H1 (cell line): ENCODE measurements around the gene SMIM41. TPM values are rescaled to one million over a fixed set of nuclear protein-coding genes. Genes with fewer than 3 reads are reported as not detected.

Experiments
- CEBPB ChIP-seq: IDR thresholded peaks from 2 replicates; pipeline ENCODE4 v1.6.1; 2012; ENCODE audit warnings: low read depth, low read length
- EGR1 ChIP-seq: IDR thresholded peaks from 2 replicates; pipeline ENCODE4 v1.6.1; 2011; ENCODE audit warnings: low read depth, low read length, borderline replicate concordance
- GABPA ChIP-seq: IDR thresholded peaks from 2 replicates; pipeline ENCODE4 v1.6.1; 2011; ENCODE audit warnings: mild to moderate bottlenecking, low read length, moderate library complexity, borderline replicate concordance; ENCODE audit not compliant: insufficient read depth
- POU5F1 ChIP-seq: IDR thresholded peaks from 2 replicates; pipeline ENCODE4 v1.6.1; 2011; ENCODE audit warnings: low read depth, mild to moderate bottlenecking, low read length, moderate library complexity
- RFX5 ChIP-seq: IDR thresholded peaks from 2 replicates; pipeline ENCODE4 v1.6.1; 2011; ENCODE audit warnings: low read depth, low read length, improper control_type of control experiment, borderline replicate concordance
- RXRA ChIP-seq: IDR thresholded peaks from 2 replicates; pipeline ENCODE4 v1.6.1; 2011; ENCODE audit warnings: low read depth, mild to moderate bottlenecking, low read length, moderate library complexity; ENCODE audit not compliant: insufficient read depth
- TAF1 ChIP-seq: IDR thresholded peaks from 2 replicates; pipeline ENCODE4 v1.6.1; 2011; ENCODE audit warnings: mild to moderate bottlenecking, low read depth, low read length
- polyA plus RNA-seq, 7 experiments: library from polyadenylated mRNA; depleted of rRNA in 3 of 7; stranded (reverse) in 5 of 7; unstranded in 2 of 7; fragments of >200 nt in 5 of 7; fragments of 200-250 nt in 2 of 7; gene quantifications; 1 replicate in 5 of 7; 2 replicates in 1 of 7; 4 replicates in 1 of 7; pipeline versions ENCODE4 v1.2.1 to v1.2.3, GENCODE V29; 2011 to 2013; ENCODE audit warnings: missing spikeins in 2 of 7, mixed read lengths in 2 of 7
- total RNA-seq: library from RNA; stranded (reverse); fragmentation: NEBNext Ultra II Directional; extraction: Animal tissue kit (Norgen Biotek cat#: 25700); gene quantifications from 2 replicates; pipeline ENCODE4 v1.2.1, GENCODE V29; 2021
- TF ChIP-seq, protein P1 (sequence below): fragments of 300-600 bp; sonication (generic); IDR thresholded peaks from 2 replicates; pipeline ENCODE4 v1.7.1; 2012; ENCODE audit warnings: low read length, moderate library complexity, mild to moderate bottlenecking, inconsistent platforms; ENCODE audit not compliant: insufficient replicate concordance
- TF ChIP-seq, protein P2 (sequence below): IDR thresholded peaks from 2 replicates; pipeline ENCODE4 v1.6.1; 2011; ENCODE audit warnings: low read length, improper control_type of control experiment

The SMIM41 gene
- total and polyA plus RNA-seq, 2 of the 8 experiments (the other 6 are each of a cell fraction or from before 2014, with no cell fraction given) = 0.28 to 0.98 TPM

- TF ChIP-seq, protein P1, sequence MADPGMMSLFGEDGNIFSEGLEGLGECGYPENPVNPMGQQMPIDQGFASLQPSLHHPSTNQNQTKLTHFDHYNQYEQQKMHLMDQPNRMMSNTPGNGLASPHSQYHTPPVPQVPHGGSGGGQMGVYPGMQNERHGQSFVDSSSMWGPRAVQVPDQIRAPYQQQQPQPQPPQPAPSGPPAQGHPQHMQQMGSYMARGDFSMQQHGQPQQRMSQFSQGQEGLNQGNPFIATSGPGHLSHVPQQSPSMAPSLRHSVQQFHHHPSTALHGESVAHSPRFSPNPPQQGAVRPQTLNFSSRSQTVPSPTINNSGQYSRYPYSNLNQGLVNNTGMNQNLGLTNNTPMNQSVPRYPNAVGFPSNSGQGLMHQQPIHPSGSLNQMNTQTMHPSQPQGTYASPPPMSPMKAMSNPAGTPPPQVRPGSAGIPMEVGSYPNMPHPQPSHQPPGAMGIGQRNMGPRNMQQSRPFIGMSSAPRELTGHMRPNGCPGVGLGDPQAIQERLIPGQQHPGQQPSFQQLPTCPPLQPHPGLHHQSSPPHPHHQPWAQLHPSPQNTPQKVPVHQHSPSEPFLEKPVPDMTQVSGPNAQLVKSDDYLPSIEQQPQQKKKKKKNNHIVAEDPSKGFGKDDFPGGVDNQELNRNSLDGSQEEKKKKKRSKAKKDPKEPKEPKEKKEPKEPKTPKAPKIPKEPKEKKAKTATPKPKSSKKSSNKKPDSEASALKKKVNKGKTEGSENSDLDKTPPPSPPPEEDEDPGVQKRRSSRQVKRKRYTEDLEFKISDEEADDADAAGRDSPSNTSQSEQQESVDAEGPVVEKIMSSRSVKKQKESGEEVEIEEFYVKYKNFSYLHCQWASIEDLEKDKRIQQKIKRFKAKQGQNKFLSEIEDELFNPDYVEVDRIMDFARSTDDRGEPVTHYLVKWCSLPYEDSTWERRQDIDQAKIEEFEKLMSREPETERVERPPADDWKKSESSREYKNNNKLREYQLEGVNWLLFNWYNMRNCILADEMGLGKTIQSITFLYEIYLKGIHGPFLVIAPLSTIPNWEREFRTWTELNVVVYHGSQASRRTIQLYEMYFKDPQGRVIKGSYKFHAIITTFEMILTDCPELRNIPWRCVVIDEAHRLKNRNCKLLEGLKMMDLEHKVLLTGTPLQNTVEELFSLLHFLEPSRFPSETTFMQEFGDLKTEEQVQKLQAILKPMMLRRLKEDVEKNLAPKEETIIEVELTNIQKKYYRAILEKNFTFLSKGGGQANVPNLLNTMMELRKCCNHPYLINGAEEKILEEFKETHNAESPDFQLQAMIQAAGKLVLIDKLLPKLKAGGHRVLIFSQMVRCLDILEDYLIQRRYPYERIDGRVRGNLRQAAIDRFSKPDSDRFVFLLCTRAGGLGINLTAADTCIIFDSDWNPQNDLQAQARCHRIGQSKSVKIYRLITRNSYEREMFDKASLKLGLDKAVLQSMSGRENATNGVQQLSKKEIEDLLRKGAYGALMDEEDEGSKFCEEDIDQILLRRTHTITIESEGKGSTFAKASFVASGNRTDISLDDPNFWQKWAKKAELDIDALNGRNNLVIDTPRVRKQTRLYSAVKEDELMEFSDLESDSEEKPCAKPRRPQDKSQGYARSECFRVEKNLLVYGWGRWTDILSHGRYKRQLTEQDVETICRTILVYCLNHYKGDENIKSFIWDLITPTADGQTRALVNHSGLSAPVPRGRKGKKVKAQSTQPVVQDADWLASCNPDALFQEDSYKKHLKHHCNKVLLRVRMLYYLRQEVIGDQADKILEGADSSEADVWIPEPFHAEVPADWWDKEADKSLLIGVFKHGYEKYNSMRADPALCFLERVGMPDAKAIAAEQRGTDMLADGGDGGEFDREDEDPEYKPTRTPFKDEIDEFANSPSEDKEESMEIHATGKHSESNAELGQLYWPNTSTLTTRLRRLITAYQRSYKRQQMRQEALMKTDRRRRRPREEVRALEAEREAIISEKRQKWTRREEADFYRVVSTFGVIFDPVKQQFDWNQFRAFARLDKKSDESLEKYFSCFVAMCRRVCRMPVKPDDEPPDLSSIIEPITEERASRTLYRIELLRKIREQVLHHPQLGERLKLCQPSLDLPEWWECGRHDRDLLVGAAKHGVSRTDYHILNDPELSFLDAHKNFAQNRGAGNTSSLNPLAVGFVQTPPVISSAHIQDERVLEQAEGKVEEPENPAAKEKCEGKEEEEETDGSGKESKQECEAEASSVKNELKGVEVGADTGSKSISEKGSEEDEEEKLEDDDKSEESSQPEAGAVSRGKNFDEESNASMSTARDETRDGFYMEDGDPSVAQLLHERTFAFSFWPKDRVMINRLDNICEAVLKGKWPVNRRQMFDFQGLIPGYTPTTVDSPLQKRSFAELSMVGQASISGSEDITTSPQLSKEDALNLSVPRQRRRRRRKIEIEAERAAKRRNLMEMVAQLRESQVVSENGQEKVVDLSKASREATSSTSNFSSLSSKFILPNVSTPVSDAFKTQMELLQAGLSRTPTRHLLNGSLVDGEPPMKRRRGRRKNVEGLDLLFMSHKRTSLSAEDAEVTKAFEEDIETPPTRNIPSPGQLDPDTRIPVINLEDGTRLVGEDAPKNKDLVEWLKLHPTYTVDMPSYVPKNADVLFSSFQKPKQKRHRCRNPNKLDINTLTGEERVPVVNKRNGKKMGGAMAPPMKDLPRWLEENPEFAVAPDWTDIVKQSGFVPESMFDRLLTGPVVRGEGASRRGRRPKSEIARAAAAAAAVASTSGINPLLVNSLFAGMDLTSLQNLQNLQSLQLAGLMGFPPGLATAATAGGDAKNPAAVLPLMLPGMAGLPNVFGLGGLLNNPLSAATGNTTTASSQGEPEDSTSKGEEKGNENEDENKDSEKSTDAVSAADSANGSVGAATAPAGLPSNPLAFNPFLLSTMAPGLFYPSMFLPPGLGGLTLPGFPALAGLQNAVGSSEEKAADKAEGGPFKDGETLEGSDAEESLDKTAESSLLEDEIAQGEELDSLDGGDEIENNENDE = no peak
- TF ChIP-seq EGR1 (no peak), RXRA (no peak), GABPA (no peak), CEBPB (no peak), TAF1 (no peak), POU5F1 (no peak), RFX5 (no peak)
- TF ChIP-seq, protein P2, sequence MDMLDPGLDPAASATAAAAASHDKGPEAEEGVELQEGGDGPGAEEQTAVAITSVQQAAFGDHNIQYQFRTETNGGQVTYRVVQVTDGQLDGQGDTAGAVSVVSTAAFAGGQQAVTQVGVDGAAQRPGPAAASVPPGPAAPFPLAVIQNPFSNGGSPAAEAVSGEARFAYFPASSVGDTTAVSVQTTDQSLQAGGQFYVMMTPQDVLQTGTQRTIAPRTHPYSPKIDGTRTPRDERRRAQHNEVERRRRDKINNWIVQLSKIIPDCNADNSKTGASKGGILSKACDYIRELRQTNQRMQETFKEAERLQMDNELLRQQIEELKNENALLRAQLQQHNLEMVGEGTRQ = no peak
- TF ChIP-seq, all 59 proteins: peak for 0
Measured at GRCh38 chr12:52078276-52078675, 1.2 kb upstream of the SMIM41 start (continued).
